Left ventricle myocardium inferior (tissue), 1 donor: ENCODE data around the gene TMEM9B. TPM values are rescaled to one million over a fixed set of nuclear protein-coding genes. Genes with fewer than 3 reads are reported as not detected.
A peak's percentile ranks its signal among the peaks of the same experiment; 100 is the strongest.

Experiments used
- DNase-seq: peaks from one replicate; pipeline ENCODE4 v3.0.0-alpha.2; 2020
- H3K27ac ChIP-seq: fragments of 200-600 bp; replicated peaks from 2 replicates; pipeline ENCODE4 v1.8.0; 2021
- H3K27me3 ChIP-seq: fragments of 200-600 bp; 2 replicates; pipeline ENCODE4 v1.8.0; 2021; ENCODE audit warnings: low read depth
- H3K36me3 ChIP-seq: fragments of 200-600 bp; 2 replicates; pipeline ENCODE4 v1.8.0; 2021
- H3K4me1 ChIP-seq: fragments of 200-600 bp; 2 replicates; pipeline ENCODE4 v1.8.0; 2021
- H3K4me3 ChIP-seq: fragments of 200-600 bp; 2 replicates; pipeline ENCODE4 v1.8.0; 2021; ENCODE audit warnings: mild to moderate bottlenecking, moderate library complexity
- H3K9me3 ChIP-seq: fragments of 200-600 bp; replicated peaks from 2 replicates; pipeline ENCODE4 v1.8.0; 2021
- intact Hi-C: fragments of 100-400 bp; cut with micrococcal nuclease; formaldehyde crosslinking; loops from one replicate; pipeline ENCODE4 v1.11.0; 2022
- total RNA-seq: library from RNA; stranded (reverse); fragmentation: NEBNext Ultra II Directional; extraction: Animal tissue kit (Norgen Biotek cat#: 25700); gene quantifications from one replicate; pipeline ENCODE4 v1.2.1, GENCODE V29; 2021
- TF ChIP-seq, protein P1 (sequence below): fragments of 200-600 bp; IDR thresholded peaks from 2 replicates; pipeline ENCODE4 v1.8.0; 2021; ENCODE audit warnings: antibody characterized with exemption, mild to moderate bottlenecking, borderline replicate concordance
- donor health status: DM: no; HTN: yes; CAD: no; lungs with severe emphysema.

The TMEM9B gene
- total RNA-seq, 1 donor from 2014 or later, result 51.1 TPM

DNA sequence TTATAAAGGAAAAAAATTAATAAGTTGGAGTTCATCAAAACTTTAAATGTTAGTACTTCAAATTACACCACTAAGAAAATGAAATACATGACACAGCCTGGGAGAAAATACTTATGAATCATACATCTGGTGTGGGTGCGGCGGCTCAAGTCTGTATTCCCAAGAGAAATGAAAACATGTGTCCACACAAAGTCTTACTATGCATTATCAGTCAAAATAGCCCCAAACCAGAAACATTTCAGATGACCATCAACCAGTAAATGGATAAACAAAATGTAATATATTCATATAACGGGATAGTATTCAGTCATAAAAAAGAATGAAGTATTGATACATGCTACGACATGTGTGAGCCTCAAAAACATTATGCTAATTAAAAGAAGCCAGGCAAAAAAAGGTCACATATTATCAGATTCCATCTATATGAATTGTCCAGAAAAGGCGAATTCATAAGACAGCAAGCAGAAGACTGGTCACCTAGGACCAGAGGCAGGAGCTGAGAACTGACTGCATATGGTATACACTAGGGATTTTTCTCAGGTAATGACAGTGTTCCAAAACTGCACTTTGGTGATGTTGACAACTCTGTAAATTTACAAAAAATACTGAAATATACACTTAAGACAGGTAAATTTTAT is 58.6 kb downstream of the TMEM9B start:
- peaks cover 8% of the 10 kb centered on the region for H3K9me3 ChIP-seq
- intact Hi-C loops, result no loop called here
- no peaks in the 10 kb centered on the region for H3K36me3 ChIP-seq
- TF ChIP-seq, protein P1, sequence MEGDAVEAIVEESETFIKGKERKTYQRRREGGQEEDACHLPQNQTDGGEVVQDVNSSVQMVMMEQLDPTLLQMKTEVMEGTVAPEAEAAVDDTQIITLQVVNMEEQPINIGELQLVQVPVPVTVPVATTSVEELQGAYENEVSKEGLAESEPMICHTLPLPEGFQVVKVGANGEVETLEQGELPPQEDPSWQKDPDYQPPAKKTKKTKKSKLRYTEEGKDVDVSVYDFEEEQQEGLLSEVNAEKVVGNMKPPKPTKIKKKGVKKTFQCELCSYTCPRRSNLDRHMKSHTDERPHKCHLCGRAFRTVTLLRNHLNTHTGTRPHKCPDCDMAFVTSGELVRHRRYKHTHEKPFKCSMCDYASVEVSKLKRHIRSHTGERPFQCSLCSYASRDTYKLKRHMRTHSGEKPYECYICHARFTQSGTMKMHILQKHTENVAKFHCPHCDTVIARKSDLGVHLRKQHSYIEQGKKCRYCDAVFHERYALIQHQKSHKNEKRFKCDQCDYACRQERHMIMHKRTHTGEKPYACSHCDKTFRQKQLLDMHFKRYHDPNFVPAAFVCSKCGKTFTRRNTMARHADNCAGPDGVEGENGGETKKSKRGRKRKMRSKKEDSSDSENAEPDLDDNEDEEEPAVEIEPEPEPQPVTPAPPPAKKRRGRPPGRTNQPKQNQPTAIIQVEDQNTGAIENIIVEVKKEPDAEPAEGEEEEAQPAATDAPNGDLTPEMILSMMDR, result no peak
- no peak overlapping the region for H3K4me3 ChIP-seq
- peaks cover 9% of the 10 kb centered on the region for H3K4me1 ChIP-seq
- peak overlapping the region; percentile 33 for H3K27ac ChIP-seq
- H3K27me3 ChIP-seq, result no peaks in the 10 kb centered on the region
- no peak for DNase-seq

DNA sequence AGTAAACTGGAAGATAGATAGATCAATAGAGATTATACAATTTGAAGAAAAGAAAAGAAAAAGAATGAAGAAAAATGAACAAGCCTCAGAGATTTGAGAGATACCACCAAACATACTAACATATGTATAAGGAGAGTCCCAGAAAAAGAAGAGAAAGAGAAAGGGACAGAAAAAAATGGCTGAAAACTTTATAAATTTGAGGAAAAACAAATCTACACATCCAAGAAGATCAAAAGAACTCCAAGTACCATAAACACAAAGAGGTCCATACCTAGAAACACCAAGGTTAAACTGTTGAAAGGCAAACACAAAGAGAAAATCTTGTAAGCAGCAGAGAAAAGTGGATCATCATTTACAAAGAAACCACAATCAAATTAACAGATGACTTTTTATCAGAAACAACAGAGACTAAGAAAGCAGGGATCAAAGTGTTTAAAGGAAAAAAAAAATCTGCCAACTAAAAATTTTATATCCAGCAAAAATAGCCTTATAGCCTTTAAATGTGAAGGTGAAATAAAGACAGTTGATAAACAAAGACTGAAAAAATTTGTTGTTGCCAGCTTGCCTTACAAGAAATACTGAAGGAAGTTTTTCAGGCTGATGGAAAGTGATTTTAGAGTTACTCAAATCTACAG is 65.0 kb downstream of the TMEM9B start:
- Histone ChIP-seq H3K36me3 (no peaks in the 10 kb centered on the region), H3K4me3 (no peak overlapping the region), H3K27ac (no peak overlapping the region), H3K9me3 (peaks cover 38% of the 10 kb centered on the region), H3K4me1 (no peaks in the 10 kb centered on the region), H3K27me3 (no peaks in the 10 kb centered on the region)
- TF ChIP-seq, protein P1, result no peak
- intact Hi-C loops, result no loop called here
- no peak for DNase-seq

Other genes starting within 250 kb of the TMEM9B start
- gene AKIP1, start 53.3 kb downstream of the TMEM9B start, total RNA-seq, result 30.1 TPM
- gene C11orf16, start 31.5 kb downstream of the TMEM9B start, total RNA-seq, result not detected
- gene ASCL3, start 21.4 kb downstream of the TMEM9B start, total RNA-seq, result not detected
- 1.9 TPM for gene NRIP3, start 39.6 kb upstream of the TMEM9B start, total RNA-seq
- gene SCUBE2, start 127.2 kb upstream of the TMEM9B start, total RNA-seq, result 1.8 TPM